A549 (cell line): Measurements from ENCODE around the gene INSM1. TPM values are rescaled to one million over a fixed set of nuclear protein-coding genes. Genes with fewer than 3 reads are reported as not detected.

Experiments
- ATAC-seq, 2 experiments: fragments of 200-7000 bp in 1 of 2; fragments of >200 bp in 1 of 2; cut with Nextera tagmentation in 1 of 2; cut with Tn5 transposase in 1 of 2; 3 replicates each; pipeline versions ENCODE4 v1.8.0 to v1.9.1; 2018 to 2020; ENCODE audit warnings: mild to moderate bottlenecking in 1 of 2, moderate library complexity in 1 of 2
- CTCF ChIA-PET: fragments of 300-600 bp; sonication (Branson Sonifier 250); formaldehyde crosslinking; extraction: SDS; loops from one replicate; lab custom pipeline; 2021; ENCODE audit warnings: antibody characterized with exemption, inconsistent platforms; lab: Yijun Ruan, JAX
- POLR2A ChIA-PET: fragments of 350-600 bp; formaldehyde crosslinking; extraction: SDS; loops from one replicate; lab custom pipeline; 2021; ENCODE audit warnings: antibody characterized with exemption, inconsistent platforms; lab: Yijun Ruan, JAX
- DNase-seq, 2 experiments: peaks; one replicate each; pipeline versions ENCODE4 v3.0.0 to v3.0.0-alpha.2; 2011 to 2016; ENCODE audit warnings: low read depth in 1 of 2, low spot score in 1 of 2
- FAIRE-seq: peaks from 2 replicates; lab custom pipeline; 2011; peaks lifted over from hg19 to GRCh38; lab: Jason Lieb, UNC
- H3K27ac ChIP-seq, 2 experiments: fragments of >200 bp; sonication (Bioruptor Twin); formaldehyde crosslinking; 3 replicates each; pipeline ENCODE4 v1.5.1; 2016 to 2017
- H3K4me1 ChIP-seq: fragments of >200 bp; sonication (Bioruptor Twin); formaldehyde crosslinking; 3 replicates; pipeline ENCODE4 v1.6.1; 2016
- H3K4me2 ChIP-seq: fragments of >200 bp; sonication (Bioruptor Twin); formaldehyde crosslinking; 3 replicates; pipeline ENCODE4 v1.6.1; 2016
- H3K4me3 ChIP-seq: fragments of >200 bp; sonication (Bioruptor Twin); formaldehyde crosslinking; 3 replicates; pipeline ENCODE4 v1.5.1; 2016
- H3K9me3 ChIP-seq: fragments of >200 bp; sonication (Bioruptor Twin); formaldehyde crosslinking; 3 replicates; pipeline ENCODE4 v1.6.1; 2016
- E2F6 ChIP-seq: IDR thresholded peaks from 2 replicates; pipeline ENCODE4 v1.6.1; 2012; ENCODE audit warnings: low read depth, borderline replicate concordance
- ELK1 ChIP-seq: fragments of 150-350 bp; IDR thresholded peaks from 2 replicates; pipeline ENCODE4 v1.6.1; 2014; ENCODE audit warnings: low read depth, mild to moderate bottlenecking, low read length
- HEYL ChIP-seq: fragments of 250-450 bp; sonication (Bioruptor Pico); IDR thresholded peaks from 2 replicates; pipeline ENCODE4 v1.8.0; 2021; ENCODE audit warnings: mild to moderate bottlenecking, moderate library complexity
- NFE2L2 ChIP-seq: fragments of 150-350 bp; conservative IDR thresholded peaks from 2 replicates; pipeline ENCODE4 v1.6.1; 2014; ENCODE audit warnings: low read length
- REST ChIP-seq: fragments of 200-600 bp; sonication (generic); IDR thresholded peaks from 2 replicates; pipeline ENCODE4 v1.6.1; 2016; ENCODE audit warnings: antibody characterized with exemption, mild to moderate bottlenecking, moderate library complexity
- RFX5 ChIP-seq: fragments of 450-650 bp; IDR thresholded peaks from 2 replicates; pipeline ENCODE4 v1.7.1; 2014; ENCODE audit warnings: antibody characterized with exemption, mild to moderate bottlenecking, moderate library complexity
- RNF2 ChIP-seq: fragments of 200-600 bp; sonication (generic); IDR thresholded peaks from 2 replicates; pipeline ENCODE4 v1.6.1; 2016; ENCODE audit warnings: low read depth, mild to moderate bottlenecking, antibody characterized with exemption, moderate library complexity, borderline replicate concordance
- SMC3 ChIP-seq: fragments of >200 bp; sonication (Bioruptor Twin); formaldehyde crosslinking; IDR thresholded peaks from 3 replicates; pipeline ENCODE4 v1.6.1; 2018; ENCODE audit warnings: inconsistent platforms
- TP53 ChIP-seq: fragments of 250-450 bp; sonication (Bioruptor Pico); IDR thresholded peaks from 2 replicates; pipeline ENCODE4 v1.5.0; 2021; ENCODE audit warnings: mild to moderate bottlenecking, moderate library complexity
- WGBS: methylation state at CpG from one replicate; pipeline ENCODE4 v1.1.6; 2017; ENCODE audit errors: missing lambda C conversion rate; 5-methylcytosine and 5-hydroxymethylcytosine counted together
- polyA minus RNA-seq: library from RNA; depleted of rRNA, polyadenylated mRNA; stranded (reverse); fragments of >200 nt; gene quantifications from 2 replicates; pipeline ENCODE4 v1.2.3, GENCODE V29; 2011; rRNA and poly(A)+ RNA removed
- polyA plus RNA-seq, 4 experiments: library from polyadenylated mRNA; depleted of rRNA in 3 of 4; stranded (reverse); fragments of >200 nt; fragmentation: RNase III in 1 of 4; extraction: RNeasy Plus Mini Kit Qiagen cat#74134 plus additional on column Dnase treatment in 1 of 4; gene quantifications; 2 replicates in 3 of 4; 3 replicates in 1 of 4; pipeline ENCODE4 v1.2.3, GENCODE V29; 2011 to 2017

INSM1 gene
- polyA plus RNA-seq (2011; rRNA removed) (not detected in 2 replicates), polyA plus RNA-seq (2017; fragmentation: RNase III; extraction: RNeasy Plus Mini Kit Qiagen cat#74134 plus additional on column Dnase treatment) (not detected in 3 replicates), polyA minus RNA-seq (not detected in 2 replicates)
- not detected in 2 replicates for polyA plus RNA-seq (2012; cell fraction: cytosol; rRNA removed)
- polyA plus RNA-seq (2012; cell fraction: nucleus; rRNA removed): not detected in 2 replicates

- no peak for DNase-seq
- POLR2A ChIA-PET: no interaction called here
- peak within 1 kb of the TSS; percentile 94 for H3K4me2 ChIP-seq
- CTCF ChIA-PET: interaction anchor here (0.9 to 1.2 kb wide), 3 partner anchors 17 to 226 kb away, joined by 3 to 5 read pairs (median 4); no protein-coding TSS in a partner anchor
- H3K27ac ChIP-seq: no peak within 1 kb of the TSS
- peak within 1 kb of the TSS; percentile 44 for H3K4me3 ChIP-seq
- TF ChIP-seq RNF2 (0 out of 2 replicates have a peak, but pooled peaks have one; percentile 13), HEYL (CRISPR knock-in tag) (no peak), REST (no peak)
- TF ChIP-seq, all 56 proteins: peak for 1
- Histone ChIP-seq H3K4me1 (peaks cover 31% of the 10 kb centered on the region), H3K9me3 (no peaks in the 10 kb centered on the region)
- WGBS: 10% methylated on average over 12 of the region's 108 CpGs
- no peak for FAIRE-seq
- no peak for ATAC-seq
Observed at GRCh38 chr20:20367575-20368417, at the start of gene INSM1. Gene INSM1 (plus strand): TSS chr20:20368104. CDS start chr20:20368268, 164 bp downstream.

- CTCF ChIA-PET: interaction anchor here (0.7 to 1.5 kb wide), 2 partner anchors 11 to 41 kb away, joined by 3 to 4 read pairs; no protein-coding TSS in a partner anchor
Observed at GRCh38 chr20:20318365-20319161, 49.3 kb upstream of the INSM1 start.

GRCh38 chr20:20321134-20321533 is 46.8 kb upstream of the INSM1 start:
- no peak overlapping the region for H3K4me3 ChIP-seq
- WGBS: 2% methylated on average over 1 of the region's 1 CpG
- DNase-seq (no peak), FAIRE-seq (no peak), ATAC-seq (no peak)
- no peak overlapping the region for H3K27ac ChIP-seq
- POLR2A ChIA-PET: no interaction called here
- TF ChIP-seq SMC3 (no peak), TP53 (CRISPR knock-in tag) (no peak)
- H3K4me1 ChIP-seq: no peaks in the 10 kb centered on the region
- no peak overlapping the region for H3K4me2 ChIP-seq
- CTCF ChIA-PET: no interaction called here
- no peaks in the 10 kb centered on the region for H3K9me3 ChIP-seq

More at GRCh38 chr20:20318365-20319161, 49.3 kb upstream of the INSM1 start:
- no peak for FAIRE-seq
- no peak for DNase-seq
- POLR2A ChIA-PET: no interaction called here
- Histone ChIP-seq H3K9me3 (no peaks in the 10 kb centered on the region; the same call in 2 of the 3 replicates), H3K4me2 (no peak overlapping the region), H3K27ac (no peak overlapping the region), H3K4me1 (no peaks in the 10 kb centered on the region), H3K4me3 (no peak overlapping the region)
- ATAC-seq: no peak; a peak in 1 of 6 replicates
- WGBS: 54% methylated on average over 9 of the region's 9 CpGs
- TF ChIP-seq E2F6 (no peak), RFX5 (no peak), NFE2L2 (no peak), ELK1 (no peak)
